ENCODE measurements around the gene TNK2.
"Not testable (repeated sequence)": the region's sequence is repeated elsewhere in the genome, so short reads cannot be mapped to it uniquely, and the experiment has no call there.

The TNK2 gene

GRCh38 chr3:195916291-195916690 is 7.9 kb upstream of the TNK2 start:
- DNase-seq: no peak

GRCh38 chr3:195914648-195915473 is 6.5 kb upstream of the TNK2 start:
- no peak for DNase-seq

GRCh38 chr3:195914146-195914545 is 5.8 kb upstream of the TNK2 start:
- DNase-seq: not testable (repeated sequence)

- DNase-seq: no peak
Measured at GRCh38 chr3:195913382-195913781, 5.0 kb upstream of the TNK2 start.

- no peak for DNase-seq
Measured at GRCh38 chr3:195911946-195912270, 3.6 kb upstream of the TNK2 start.

- no peak for DNase-seq
Measured at GRCh38 chr3:195911041-195911945, 2.9 kb upstream of the TNK2 start.

- no peak for DNase-seq
Measured at GRCh38 chr3:195910499-195910845, 2.1 kb upstream of the TNK2 start.

- DNase-seq: peak; percentile 88
Measured at GRCh38 chr3:195909644-195910498, 1.5 kb upstream of the TNK2 start.

- peak; percentile 65 for DNase-seq
Measured at GRCh38 chr3:195908694-195909581, 587 bp upstream of the TNK2 start.

- no peak for DNase-seq
Measured at GRCh38 chr3:195907684-195907933, 742 bp downstream of the TNK2 start.

- no peak for DNase-seq
Measured at GRCh38 chr3:195906865-195907683, 1.3 kb downstream of the TNK2 start.

- peak; percentile 74 for DNase-seq
Measured at GRCh38 chr3:195905970-195906864, 2.1 kb downstream of the TNK2 start.

- DNase-seq: no peak
Measured at GRCh38 chr3:195904368-195904767, 4.0 kb downstream of the TNK2 start.

- no peak for DNase-seq
Measured at GRCh38 chr3:195903950-195904290, 4.4 kb downstream of the TNK2 start.

GRCh38 chr3:195902634-195903033 is 5.7 kb downstream of the TNK2 start:
- DNase-seq: not testable (repeated sequence)

- DNase-seq: not testable (repeated sequence)
Measured at GRCh38 chr3:195901836-195902585, 6.3 kb downstream of the TNK2 start.

GRCh38 chr3:195900436-195901355 is 7.7 kb downstream of the TNK2 start:
- DNase-seq: no peak

- no peak for DNase-seq
Measured at GRCh38 chr3:195899701-195900435, 8.5 kb downstream of the TNK2 start.

Measured in NCI-H1105 (cell line).